IPS-11a (cell line): ENCODE measurements around the gene ARF1.

Experiments used
- H3K4me3 ChIP-seq: one replicate; pipeline ENCODE4 v1.5.1; 2013; ENCODE audit warnings: low read depth, low read length, control low read depth

The ARF1 gene

DNA sequence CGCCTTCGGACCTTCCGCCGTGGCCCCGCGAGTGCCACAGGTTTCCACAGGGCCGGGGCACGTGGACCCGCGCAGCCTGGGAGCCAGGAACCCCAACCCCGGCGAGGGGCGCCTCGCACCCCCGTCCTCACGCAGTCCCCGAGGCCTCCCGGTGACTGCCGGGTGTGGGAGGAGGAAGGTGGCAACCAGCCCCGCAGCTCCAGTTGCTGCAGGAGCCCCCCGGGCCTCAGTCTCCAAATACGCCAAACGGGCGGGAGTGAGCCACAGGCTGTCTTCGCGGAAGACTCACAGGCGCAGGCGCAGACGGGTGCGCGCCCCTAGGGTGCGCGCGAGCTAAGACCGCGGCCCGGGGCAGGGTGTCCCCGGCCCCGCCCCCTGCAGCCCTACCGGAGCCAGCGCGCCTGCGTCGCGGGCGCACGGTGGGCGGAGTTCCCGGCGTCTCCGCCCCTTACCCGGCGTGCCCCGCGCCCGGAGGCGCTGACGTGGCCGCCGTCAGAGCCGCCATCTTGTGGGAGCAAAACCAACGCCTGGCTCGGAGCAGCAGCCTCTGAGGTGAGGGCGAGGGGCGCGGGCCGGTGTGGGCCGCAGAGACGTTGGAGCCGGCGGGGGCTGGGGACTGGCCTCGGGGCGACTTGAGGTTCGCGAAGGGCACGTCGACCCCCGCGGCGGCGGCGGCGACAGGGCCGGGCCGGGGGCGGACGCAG lies at the start of gene ARF1:
Gene ARF1, plus strand, starts transcription at position 495 of the 704 bp plus-strand sequence. CDS start 14,407 bp downstream, outside the sequence.
- H3K4me3 ChIP-seq: peak within 1 kb of the TSS; percentile 89

DNA sequence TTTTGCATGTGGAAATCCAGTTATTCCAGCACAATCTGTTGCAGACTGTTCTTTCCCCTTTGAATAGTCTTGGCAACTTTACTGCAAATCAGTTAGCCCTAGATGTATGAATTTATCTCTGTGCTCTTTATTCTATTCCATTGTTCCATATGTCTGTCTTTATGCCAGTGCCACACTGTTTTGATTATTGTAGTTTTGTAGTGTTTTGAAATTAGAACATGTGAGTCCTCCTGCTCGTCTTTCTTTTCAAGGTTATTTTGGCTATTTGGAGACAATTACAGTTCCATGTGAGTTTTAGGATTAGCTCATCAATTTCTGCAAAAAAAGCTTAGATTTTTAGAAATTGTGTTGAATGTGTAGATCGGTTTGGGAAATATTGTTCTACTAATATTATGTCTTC lies 49.1 kb upstream of the ARF1 start:
- H3K4me3 ChIP-seq: no peak overlapping the region

DNA sequence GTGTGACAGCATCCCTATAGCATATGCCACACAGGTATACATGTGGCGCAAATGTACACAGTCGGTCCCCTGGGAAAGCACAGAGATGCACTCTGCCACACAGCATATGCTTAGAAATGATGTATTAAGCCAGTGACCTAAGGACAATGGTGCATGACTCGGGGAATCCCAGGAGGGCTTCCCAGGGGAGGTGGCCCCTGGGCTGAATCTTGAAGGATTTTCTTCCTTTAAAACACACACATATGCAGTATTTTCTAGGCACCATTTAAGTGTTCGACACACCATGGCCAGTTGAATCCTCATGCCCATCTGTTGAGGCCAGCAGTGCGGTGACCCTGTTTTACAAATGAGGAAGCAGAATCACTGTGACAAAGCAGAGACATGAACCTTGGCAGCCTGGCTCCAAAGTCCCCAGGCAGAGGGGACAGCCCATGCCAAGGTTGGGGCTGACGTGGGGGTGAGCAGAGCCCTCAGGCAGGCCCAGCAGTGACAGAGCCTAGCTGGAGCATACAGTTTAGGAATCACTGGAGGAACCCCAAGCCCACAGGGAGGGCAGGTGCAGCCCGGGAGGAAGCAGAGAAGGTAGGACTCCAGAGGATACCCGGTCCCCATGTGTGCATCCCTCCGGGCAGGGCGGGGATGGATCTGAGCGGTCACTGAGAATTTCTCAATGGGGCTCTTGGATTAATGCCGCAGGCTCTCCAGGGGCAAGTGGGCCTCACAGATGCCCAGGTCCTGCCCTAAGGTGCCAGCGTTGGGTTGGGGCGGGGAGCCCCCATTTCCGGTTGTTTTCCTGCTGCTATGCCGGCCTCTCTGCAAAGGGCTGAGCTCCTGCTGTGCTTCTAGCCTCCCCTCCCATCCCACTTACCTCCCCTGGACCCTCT lies 47.3 kb upstream of the ARF1 start:
- H3K4me3 ChIP-seq: no peak overlapping the region

DNA sequence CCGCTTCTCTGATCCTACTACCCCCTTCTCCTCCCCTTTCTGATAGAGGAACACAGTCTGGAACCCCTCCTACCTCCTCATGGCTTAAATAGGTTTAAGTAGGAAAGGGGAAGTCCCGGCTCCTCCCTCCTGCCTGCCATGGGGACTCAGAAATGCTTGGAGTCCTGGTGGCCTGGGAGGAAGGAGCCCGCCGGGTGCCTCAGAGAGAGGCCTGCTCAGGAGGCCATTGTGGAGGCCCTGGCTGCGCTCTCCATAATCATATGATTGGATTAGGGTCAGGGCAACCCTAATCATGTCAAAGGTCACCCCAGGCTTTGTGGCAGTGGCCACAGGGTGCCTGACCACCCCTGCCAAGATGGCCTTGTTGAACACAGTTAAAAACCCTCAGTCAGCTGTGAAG lies 46.7 kb upstream of the ARF1 start:
- H3K4me3 ChIP-seq: no peak overlapping the region

DNA sequence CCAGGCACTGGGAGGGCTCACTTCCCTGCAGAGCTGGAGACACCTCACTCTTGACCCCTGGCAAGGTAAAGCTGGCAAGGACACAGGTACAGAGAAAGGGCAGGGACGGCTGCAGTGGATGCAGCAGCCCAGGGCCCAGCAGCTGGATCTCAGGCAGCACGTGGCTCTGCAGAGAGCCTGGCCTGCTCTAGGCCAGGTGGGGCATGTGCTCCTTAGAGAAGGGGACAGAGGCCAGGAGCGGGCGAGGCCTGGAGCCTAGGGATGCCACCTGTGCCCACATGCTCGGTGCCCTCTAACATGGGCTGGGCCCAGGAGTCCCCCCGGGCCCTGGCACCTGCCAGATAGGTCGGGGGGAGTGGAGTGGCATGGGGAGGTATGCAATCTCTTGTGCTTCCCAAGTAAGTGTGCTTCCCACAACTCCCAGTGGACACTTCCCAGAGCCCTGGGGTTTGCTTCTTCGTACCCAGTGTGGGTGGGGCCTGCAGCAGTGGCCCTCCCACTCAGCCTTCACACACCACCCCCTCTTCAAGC lies 45.7 kb upstream of the ARF1 start:
- H3K4me3 ChIP-seq: no peak overlapping the region

DNA sequence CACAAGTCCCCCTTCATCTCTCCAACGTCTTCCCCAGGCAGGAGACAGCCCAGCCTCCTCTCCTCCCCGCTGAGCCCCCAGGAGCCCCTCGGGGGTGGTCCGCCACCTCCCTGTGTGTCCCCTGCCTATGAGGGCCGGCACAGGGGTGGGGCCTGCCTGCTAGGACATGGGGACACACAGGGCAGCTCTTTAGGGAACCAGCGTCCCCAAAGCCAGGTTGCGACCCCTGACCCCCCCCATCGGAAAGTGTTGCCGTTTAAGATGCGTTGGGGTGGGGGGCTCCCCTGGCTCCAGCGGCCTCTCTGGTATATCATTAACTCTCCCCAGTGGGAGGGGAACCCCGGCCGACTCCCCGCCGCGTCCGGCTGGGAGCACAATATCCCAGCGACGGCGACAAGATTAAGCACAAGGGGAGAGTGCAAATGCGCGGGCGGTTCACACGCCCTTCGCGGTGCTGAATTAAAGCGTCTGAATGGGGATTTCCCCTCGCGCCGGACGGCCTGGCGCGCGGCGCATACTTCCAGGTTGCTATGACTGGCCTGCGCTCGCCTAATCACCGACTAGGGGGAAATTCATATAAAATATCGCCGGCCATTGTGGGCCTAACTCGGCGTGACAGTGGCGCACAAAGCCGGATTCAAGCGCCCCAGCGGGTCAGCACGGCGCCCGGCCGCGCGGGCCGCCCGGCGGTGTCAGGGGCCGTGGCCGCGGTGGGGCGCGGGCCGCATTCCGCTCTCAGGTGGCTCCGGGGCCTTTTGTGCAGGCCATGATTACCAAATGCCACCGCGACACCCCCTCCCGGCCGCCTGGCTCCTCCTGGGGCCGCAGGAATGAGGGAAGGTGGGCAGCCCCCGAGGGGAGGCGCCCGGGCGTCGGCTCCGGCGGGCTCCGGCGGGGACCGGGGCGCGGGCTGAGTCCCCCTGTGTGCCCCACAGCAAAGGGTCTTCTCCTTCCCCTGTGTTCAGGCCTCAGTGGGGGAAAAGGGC lies 44.8 kb upstream of the ARF1 start:
- peak overlapping the region; percentile 17 for H3K4me3 ChIP-seq

DNA sequence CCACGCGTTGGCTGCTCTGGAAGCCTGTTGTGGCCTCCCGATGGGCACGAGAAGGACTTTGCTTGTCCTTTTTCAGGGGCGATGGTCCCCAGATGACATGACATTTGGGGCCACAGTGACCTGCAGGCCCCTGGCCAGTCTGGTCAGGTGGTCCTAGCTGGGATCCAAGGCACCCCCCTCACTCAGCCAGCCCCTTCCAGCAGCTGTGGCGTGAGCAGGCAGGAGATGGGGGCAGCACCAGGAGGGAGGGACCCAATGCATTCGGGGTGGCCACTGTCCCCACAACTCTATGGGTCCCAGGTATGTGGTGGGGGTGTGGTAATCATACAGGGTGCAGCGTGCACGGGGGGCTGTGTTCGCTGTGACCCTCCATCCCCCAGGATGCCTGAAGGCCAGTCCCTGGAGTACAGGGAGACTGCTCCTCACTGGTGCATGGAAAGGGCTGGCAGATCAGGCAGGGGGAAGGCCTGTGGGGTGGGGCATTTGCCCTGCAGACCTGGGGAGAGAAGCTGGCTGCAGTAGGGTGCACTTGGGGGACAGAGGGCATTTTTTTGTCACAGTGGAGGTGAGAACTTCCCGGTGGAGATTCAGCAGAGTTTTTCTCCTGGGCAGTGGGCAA lies 44.0 kb upstream of the ARF1 start:
- no peak overlapping the region for H3K4me3 ChIP-seq

DNA sequence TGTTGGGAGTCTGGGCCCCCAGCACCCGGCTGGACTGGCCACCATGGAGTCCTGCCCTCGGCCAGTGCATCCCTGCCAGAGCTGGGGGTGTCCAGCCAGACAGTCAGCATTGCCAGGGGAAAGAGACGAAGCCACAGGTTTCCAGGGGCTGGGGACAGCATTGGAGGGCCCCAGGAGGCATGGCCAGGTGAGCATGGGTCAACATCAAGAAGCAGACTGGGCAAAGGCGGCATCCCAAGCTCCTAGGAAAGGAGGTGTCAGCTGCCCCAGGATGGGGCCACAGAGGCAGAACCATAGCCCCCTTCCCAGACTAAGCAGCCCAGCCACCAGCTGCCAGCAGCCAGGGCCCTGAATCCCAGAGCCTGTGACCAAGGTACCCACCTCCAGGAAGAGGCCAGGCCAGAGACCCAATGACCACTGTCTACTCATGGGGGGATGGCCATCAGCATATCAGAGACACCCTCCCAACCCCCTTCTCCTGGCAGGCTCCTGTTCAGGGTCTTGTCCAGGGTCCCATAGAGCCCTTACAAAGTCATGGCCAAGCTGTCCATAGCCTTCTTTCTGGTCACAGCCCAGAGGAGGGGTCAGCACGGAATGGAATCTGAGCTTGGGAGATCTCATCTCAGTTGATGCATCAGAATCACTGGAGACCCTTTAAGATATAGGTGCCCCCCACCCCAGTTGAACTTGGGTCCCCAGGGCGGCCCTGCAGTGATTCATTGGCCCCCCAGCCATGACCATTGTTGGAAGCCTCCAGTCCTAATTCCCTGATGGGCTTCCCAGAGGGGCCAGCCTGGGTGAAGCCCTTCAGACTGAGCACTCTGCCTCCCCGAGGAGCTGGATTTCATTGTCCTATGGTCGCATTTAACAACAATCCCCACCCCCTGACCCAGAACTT lies 43.3 kb upstream of the ARF1 start:
- no peak overlapping the region for H3K4me3 ChIP-seq

DNA sequence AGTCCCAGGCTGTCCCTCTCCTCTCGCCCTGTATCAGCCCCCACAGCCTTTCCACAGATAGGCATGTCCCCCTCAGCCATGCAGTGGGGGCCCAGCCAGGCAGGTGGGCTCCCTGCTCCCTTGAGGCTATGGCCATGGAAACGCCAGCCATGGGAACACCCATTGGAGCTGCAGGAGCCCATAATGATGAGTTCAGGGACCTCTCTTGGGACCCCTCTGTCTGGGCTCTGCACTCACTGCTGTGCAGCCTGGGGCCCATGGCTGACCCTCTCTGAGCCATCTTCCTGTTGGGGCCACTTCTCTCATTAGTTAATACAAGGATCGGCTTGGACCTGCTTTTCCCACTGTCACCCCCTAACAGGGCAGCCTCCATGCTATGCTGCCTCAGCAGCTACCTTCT lies 42.5 kb upstream of the ARF1 start:
- no peak overlapping the region for H3K4me3 ChIP-seq

DNA sequence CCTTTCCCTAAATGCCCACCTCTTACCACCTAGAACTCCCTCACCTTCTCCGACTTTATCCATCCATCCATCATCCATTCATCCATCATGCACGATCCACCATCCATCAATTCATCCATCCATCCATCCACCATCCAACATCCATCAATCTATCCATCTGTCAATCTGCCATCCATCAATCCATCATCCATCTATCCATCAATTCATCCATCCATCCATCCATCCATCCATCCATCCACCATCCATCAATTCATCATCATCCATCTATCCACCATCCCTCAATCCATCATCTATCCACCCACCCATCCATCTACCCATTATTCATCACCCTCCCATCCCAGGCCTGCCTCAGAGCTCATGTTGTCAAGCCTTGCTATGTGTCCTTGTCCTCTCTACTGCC lies 41.2 kb upstream of the ARF1 start:
- H3K4me3 ChIP-seq: no peak overlapping the region

DNA sequence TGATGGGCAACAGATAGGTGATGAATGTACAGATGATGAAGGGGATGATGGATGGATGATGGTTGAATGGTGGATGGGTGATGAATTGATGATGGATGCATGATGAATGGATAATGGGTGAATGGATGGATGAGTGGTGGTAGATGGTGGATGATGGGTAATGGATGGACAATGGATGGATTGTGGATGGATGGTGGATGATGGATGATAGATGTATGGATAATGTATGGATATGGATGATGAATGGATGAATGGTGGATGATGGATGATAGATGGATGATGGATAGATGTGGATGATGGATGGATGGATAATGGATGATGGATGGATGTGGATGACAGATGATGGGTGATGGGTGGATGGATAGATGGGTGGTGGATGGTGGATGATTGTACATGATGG lies 40.0 kb upstream of the ARF1 start:
- no peak overlapping the region for H3K4me3 ChIP-seq

DNA sequence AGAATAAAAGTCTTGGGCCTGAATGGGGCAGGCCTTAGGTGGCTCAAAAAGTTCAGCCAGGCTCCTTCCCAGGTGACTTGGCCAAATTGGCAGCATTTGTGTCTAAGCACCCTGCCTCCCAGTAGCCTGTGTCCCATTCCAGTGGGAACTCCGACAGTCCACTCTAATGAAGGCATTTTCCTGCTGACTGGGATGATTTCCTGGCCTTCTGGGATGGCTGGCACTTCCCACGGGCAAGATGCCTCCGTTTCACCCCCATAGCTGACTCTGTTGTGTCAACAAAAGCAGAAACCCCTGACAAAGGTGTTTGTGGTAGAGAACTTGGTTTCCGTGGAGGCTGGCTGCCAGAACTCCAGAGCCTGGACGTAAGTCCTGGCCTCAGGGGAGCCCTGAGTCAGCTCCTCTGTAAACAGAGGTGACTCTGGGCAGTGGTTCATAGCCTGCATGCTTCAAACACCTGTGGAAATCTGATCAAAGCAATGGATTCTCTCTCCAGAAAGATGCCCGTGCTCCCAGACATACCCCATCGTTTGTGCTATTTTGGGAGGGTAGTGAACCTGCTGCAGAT lies 39.1 kb upstream of the ARF1 start:
- no peak overlapping the region for H3K4me3 ChIP-seq

DNA sequence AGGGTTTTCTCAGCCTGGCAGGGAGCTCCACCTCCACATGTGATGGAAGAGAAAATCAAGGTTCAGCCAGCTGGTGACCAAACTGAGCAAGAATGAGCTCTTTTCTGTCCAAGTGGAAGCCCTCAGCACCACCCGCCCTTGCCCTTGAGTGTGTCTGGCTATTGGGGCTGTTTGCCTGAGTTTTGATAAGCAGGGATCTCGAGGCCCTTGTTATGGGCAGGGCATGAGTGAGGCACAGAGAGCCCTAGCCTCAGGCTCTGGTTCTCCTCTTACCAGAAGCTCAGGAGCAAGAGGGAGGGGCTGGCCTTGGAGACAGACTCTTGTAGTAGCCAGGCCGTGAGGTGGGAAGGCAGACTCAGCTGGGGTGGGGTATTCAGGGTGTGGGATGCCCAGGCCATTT lies 37.5 kb upstream of the ARF1 start:
- no peak overlapping the region for H3K4me3 ChIP-seq

DNA sequence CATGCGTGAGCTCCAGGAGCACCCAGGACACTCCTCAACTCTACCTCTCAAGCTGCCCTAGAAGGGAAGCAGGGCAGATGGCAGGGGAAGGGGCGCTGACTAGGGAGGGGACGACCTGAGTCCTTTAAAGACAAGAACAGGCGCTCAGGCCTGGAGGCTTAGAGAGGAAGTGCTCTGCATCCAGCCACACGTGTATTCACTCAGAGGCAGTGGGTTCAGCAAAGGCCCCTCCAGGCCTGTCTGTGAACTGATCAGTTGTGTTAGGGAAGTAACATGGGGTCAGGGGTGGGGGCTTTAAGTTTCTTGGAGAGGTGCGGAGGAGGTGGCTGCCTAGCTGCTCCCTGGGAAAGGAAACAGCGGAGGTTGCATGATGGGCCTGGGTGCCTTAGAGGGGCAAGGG lies 37.1 kb upstream of the ARF1 start:
- H3K4me3 ChIP-seq: no peak overlapping the region

DNA sequence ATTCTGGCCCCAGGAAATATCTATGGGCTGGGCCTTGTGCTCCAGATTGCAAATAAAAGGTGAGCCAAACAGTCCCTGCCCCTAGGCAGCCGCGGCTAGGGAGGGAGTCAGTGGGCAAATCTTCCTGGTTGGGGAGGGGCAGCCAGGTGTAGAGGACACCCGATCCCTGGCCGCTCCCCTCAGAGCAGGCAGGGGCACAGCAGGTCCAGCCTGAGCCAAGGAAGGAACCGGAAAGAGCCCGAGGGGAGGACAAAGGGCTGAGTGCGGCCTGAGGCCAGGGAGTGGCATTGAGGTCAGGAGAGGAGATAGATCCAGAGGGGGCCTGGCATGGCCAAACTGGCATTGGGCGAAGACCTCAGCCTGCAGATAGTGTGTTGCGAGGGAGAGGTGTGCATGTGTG lies 36.6 kb upstream of the ARF1 start:
- H3K4me3 ChIP-seq: no peak overlapping the region

DNA sequence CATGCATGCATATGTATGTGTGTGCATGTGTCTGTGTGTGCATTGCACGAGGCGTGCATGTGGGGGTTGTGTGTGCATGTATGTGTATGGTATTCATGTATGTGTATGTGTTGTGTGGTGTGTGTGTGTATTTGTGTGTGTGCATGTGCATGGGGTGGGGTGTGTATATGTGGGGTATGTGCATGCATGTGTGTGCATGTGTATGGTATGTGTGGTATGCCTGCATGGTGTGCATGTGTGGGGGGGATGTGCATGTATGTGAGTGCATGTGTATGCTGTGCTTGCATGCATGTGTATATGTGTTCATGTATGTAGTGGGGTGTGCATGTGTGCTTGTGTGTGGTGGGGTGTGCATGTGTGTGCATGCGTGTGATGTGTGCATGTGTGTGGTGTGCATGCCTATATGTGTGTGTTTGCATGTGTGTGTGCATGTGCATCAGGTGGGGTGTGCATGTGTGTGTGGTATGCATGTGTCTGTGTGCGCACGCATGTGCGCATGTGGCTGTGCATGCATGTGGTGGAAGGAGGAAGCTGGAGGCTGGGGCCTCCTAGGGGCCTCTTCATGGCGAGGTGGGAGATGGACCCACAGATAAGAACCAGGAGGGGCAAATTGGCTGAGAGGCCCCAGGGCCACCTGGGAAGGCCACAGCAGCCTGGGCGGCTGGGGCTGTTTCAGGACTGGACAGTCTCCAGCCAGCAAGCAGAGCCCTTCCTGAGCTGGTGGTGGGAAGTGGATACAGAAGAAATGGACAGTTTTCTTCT lies 35.9 kb upstream of the ARF1 start:
- no peak overlapping the region for H3K4me3 ChIP-seq

DNA sequence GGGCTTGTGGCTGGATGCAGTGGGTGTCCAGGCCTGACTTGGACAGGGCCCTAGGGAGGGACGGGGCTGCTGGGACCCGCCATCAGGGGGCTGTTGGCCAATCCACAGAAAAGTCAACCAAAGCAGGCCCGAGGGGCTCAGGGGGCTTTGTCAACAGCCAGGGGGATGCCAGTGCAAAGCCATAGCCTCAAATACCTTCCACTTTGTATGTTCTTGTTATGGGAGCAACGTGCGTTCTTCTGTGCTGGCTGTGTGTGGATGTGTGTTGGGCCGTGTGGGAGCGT lies 35.4 kb upstream of the ARF1 start:
- H3K4me3 ChIP-seq: no peak overlapping the region

DNA sequence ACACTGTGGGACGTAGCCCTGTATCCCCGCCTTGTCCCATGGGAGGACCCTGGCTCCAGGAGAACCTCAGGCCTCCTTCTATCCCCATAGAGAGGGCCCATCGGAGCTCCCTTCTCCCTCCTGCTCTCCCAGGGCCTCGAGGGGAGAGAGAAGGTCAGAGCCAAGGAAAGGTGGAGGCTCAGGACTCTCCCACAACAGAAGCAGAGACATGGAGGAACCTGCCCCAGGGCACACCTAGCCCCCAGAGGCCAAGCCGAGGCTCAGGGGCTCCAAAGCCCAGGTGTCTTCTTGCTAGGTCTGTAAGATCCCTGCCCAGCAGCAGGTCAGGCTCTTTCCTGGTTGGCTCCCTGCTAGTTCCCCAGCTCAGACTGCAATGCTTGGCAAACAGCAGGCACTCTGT lies 34.4 kb upstream of the ARF1 start:
- no peak overlapping the region for H3K4me3 ChIP-seq
